ENCODE measurements around the gene FLYWCH1.

Gene FLYWCH1

DNA sequence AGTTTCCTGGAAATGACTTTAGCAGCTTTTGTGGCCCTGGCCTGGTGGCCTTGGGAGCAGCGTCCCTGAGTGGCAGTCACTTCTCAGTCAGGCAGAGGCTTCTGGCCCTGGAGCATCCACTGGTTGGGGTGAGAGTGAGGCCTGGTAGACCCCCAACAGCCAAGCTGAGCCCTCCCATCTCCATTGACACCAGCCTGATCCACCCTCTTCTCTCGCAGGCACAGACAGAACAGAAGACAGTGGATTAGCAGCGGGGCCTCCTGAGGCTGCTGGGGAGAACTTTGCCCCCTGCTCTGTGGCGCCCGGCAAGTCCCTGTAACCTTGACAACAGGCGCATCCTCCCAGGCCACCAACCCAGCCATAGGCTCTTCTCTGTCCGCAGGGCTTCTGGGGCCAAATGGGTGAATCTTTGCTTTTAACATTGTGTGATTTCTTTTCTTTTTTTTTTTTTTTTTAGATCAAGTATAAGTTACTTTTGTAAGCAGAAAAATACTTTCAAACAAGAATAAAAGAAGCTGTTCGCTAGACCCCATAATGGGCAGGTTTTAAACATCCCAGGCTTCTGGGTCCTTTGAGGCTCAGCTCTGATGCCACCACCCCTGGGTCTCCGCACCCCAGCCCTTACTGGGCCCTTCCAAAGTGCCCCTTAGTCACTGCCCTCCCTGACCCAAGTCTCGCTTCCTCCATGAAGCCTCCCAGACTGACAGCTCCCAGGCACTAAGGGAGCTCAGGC, 12.7 kb upstream of the FLYWCH1 start:
- no peak overlapping the region for H3K4me3 ChIP-seq (ENCODE audit: control insufficient read depth, low read depth, low read length)
- no peak for DNase-seq (ENCODE audit: low read depth)
- TF ChIP-seq, protein P1, sequence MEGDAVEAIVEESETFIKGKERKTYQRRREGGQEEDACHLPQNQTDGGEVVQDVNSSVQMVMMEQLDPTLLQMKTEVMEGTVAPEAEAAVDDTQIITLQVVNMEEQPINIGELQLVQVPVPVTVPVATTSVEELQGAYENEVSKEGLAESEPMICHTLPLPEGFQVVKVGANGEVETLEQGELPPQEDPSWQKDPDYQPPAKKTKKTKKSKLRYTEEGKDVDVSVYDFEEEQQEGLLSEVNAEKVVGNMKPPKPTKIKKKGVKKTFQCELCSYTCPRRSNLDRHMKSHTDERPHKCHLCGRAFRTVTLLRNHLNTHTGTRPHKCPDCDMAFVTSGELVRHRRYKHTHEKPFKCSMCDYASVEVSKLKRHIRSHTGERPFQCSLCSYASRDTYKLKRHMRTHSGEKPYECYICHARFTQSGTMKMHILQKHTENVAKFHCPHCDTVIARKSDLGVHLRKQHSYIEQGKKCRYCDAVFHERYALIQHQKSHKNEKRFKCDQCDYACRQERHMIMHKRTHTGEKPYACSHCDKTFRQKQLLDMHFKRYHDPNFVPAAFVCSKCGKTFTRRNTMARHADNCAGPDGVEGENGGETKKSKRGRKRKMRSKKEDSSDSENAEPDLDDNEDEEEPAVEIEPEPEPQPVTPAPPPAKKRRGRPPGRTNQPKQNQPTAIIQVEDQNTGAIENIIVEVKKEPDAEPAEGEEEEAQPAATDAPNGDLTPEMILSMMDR (conservative IDR thresholded peaks at IDR 0.05; ENCODE audit: control insufficient read depth, insufficient read depth, low read depth, low read length), result no peak

DNA sequence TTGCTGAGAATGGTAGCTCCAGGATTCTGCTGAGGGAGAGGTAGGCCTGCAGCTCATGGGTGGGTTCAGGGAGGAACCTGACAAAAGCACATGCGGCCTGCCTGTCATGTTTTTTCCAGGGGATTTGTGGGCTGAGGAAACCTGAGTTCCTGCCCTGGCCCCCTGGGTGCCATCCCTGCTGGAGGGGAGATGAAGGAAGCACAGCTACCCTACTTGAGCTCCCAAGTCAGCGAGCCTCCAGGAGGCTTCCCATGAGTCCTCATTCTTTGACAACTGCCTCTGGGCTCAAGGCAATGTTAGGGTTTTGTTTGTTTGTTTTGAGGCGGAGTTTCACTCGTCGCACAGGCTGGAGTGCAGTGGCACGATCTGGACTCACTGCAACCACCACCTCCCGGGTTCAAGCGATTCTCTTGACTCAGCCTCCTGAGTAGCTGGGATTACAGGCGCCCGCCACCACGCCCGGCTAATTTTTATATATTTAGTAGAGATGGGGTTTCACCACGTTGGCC, 12.1 kb upstream of the FLYWCH1 start:
- H3K4me3 ChIP-seq (ENCODE audit: control insufficient read depth, low read depth, low read length), result no peak overlapping the region
- TF ChIP-seq, protein P1 (conservative IDR thresholded peaks at IDR 0.05; ENCODE audit: control insufficient read depth, insufficient read depth, low read depth, low read length), result no peak
- DNase-seq (ENCODE audit: low read depth), result no peak

DNA sequence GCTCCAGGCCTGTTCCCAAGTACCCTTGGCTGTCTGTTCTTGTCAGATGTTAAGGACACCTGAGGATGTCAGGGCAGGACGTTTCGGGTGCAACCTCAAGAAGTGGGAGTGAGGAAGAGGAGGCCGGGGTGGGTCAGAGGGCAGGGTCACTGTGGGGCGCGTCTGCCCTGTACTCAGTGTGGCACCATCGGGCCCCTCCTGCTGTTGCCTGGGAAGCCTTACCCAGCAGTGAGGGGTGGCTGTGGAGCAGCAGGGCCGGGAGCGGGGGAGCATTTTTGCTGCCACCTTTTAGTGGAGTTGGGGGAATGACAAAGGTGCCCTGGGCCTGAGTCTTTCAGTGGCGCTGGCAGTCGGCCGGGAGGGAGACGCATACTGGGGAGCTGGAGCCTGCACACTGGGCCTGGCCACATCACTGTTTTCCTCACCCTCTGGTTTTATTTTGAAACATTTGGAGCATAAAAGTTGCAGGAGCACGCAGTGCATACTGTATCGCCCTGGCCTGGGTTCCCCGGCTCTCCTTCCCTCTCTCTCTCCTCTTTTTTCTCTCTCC, 11.1 kb upstream of the FLYWCH1 start:
- TF ChIP-seq, protein P1 (conservative IDR thresholded peaks at IDR 0.05; ENCODE audit: control insufficient read depth, insufficient read depth, low read depth, low read length), result no peak
- no peak overlapping the region for H3K4me3 ChIP-seq (ENCODE audit: control insufficient read depth, low read depth, low read length)
- DNase-seq (ENCODE audit: low read depth), result no peak

DNA sequence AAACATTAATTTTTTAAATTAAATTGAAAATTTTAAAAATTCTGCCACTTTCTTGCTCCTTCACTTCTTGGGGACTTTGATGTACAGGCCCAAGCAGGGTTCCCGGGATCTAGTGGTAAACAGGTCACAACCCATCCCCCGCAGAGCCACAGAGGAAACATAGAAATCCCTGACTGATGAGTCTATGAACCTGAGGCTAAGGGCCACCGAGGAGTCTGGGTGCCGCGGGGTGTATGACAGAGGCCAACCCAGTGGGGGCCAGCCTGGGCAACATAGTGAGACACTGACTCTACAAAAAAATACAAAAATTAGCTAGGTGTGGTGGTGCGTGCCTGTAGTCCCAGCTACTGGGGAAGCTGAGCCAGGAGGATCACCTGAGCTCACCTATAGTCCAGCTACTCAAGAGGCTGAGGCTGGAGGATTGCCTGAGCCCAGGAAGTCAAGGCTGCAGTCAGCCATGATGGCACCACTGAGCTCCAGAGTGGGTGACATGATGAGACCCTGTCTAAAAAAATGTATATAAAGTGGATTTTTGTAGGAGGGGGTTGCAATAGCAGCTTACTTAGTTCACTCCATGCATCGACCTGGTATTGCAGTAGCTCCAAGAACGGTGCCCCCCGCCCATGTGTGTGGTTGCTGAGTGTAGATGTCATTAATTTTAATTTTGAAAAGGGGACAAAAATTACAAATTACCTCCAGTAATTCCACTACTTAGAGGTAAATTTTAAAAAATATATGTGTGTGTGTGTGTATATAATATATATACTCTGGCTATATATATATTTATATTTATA, 9.2 kb upstream of the FLYWCH1 start:
- no peak overlapping the region for H3K4me3 ChIP-seq (ENCODE audit: control insufficient read depth, low read depth, low read length)
- DNase-seq (ENCODE audit: low read depth), result no peak
- TF ChIP-seq, protein P1 (conservative IDR thresholded peaks at IDR 0.05; ENCODE audit: control insufficient read depth, insufficient read depth, low read depth, low read length), result no peak

DNA sequence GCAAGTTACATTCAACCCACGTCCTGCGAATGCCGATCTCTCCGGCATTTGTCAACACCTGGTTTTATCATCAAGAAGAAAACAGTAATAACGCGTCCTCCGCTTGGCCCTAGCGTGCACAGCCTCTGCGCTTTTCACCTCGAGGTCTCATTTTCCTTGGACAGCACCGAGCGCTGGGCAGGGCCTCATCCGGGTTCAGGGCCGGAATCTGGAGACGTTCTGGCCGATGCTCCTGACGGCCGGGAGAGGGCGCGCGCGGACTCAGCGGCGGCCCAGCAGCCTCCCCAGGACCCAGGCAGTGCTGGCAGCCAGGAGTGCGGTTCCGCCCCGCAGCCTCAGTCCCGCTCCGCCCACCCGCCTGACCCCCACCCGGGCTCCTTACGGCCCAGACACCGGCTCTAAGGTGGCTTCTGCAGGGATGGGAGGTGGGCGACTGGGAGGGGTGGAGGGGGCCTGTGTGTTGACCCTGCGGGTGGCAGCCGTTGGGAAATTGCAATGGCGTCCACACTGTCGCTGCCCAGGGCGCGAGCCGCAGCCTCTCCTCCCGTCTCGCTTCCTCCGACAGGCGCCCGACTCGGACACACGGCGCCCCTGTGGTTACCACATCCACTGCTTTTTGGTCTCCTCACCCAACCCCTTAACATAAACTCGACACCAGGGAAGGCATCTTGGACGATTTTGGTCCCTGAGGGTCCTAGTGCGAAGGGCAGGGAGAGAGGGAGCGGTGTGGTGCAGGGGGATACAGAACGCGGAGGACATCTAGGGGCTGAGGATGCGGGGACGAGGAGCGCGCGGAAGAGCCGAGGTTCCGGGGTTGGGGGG, 7.4 kb upstream of the FLYWCH1 start:
- peak; percentile 83 for DNase-seq (ENCODE audit: low read depth)
- peak overlapping the region; percentile 84 for H3K4me3 ChIP-seq (ENCODE audit: control insufficient read depth, low read depth, low read length)
- TF ChIP-seq, protein P1 (conservative IDR thresholded peaks at IDR 0.05; ENCODE audit: control insufficient read depth, insufficient read depth, low read depth, low read length), result peak; percentile 65

DNA sequence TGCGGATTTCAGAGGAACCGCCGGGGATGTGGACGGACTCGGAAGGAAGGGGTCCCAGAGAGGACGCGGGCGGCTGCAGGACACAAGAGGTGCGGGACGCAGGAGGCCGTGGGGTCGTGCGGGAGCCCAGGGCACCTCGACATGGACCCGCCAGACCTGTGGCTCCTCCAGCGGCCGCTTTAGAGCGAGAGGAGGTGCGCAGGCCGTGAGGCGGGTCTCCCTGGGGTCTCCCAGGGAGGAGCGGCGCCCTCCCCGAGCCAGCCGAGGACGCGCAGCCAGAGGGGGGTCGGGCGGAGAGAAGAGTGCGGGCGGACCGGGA, 6.8 kb upstream of the FLYWCH1 start:
- peak overlapping the region; percentile 84 for H3K4me3 ChIP-seq (ENCODE audit: control insufficient read depth, low read depth, low read length)
- no peak for DNase-seq (ENCODE audit: low read depth)
- TF ChIP-seq, protein P1 (conservative IDR thresholded peaks at IDR 0.05; ENCODE audit: control insufficient read depth, insufficient read depth, low read depth, low read length), result no peak

All from fibroblast of mammary gland (primary cell).